Osteoblast (primary cell): ENCODE results near the gene HSPA5. TPM values are rescaled to one million over a fixed set of nuclear protein-coding genes. Genes with fewer than 3 reads are reported as not detected.
"Not testable (repeated sequence)": the region's sequence is repeated elsewhere in the genome, so short reads cannot be mapped to it uniquely, and the experiment has no call there.

Experiments used
- DNase-seq: peaks from one replicate; pipeline ENCODE4 v3.0.0; 2011; ENCODE audit warnings: low spot score, mixed read lengths; ENCODE audit not compliant: insufficient read length; ENCODE audit errors: missing footprints
- H2AFZ ChIP-seq: 2 replicates; pipeline ENCODE4 v1.6.0; 2011; ENCODE audit warnings: mild to moderate bottlenecking, low read length
- H3K27ac ChIP-seq: 2 replicates; pipeline ENCODE4 v1.5.1; 2011; ENCODE audit warnings: mild to moderate bottlenecking, low read depth, low read length, moderate library complexity
- H3K27me3 ChIP-seq: 2 replicates; pipeline ENCODE4 v1.6.0; 2012; ENCODE audit warnings: mild to moderate bottlenecking, control low read depth, inconsistent platforms, low read length, moderate library complexity; ENCODE audit not compliant: insufficient read depth
- H3K36me3 ChIP-seq: 2 replicates; pipeline ENCODE4 v1.5.1; 2011; ENCODE audit warnings: mild to moderate bottlenecking, low read length, control low read depth, moderate library complexity; ENCODE audit not compliant: insufficient read depth
- H3K4me1 ChIP-seq: 2 replicates; pipeline ENCODE4 v1.5.1; 2011; ENCODE audit warnings: mild to moderate bottlenecking, low read length, control low read depth, moderate library complexity; ENCODE audit not compliant: insufficient read depth
- H3K4me2 ChIP-seq: 2 replicates; pipeline ENCODE4 v1.6.0; 2011; ENCODE audit warnings: mild to moderate bottlenecking, low read length; ENCODE audit not compliant: insufficient read depth
- H3K4me3 ChIP-seq: fragments of 200-600 bp; sonication (generic); 3 replicates; pipeline ENCODE4 v1.5.1; 2012; ENCODE audit warnings: mild to moderate bottlenecking, low read length, inconsistent platforms; ENCODE audit not compliant: insufficient read depth
- H3K79me2 ChIP-seq: 2 replicates; pipeline ENCODE4 v1.6.0; 2012; ENCODE audit warnings: mild to moderate bottlenecking, low read length, control low read depth, inconsistent platforms; ENCODE audit not compliant: insufficient read depth
- H3K9me3 ChIP-seq: 2 replicates; pipeline ENCODE4 v1.5.1; 2011; ENCODE audit warnings: low read depth, low read length, control low read depth
- H4K20me1 ChIP-seq: 2 replicates; pipeline ENCODE4 v1.6.0; 2012; ENCODE audit warnings: mild to moderate bottlenecking, low read length, control low read depth; ENCODE audit not compliant: insufficient read depth
- total RNA-seq: library from RNA; depleted of rRNA; stranded (reverse); fragments of >200 nt; gene quantifications from 2 replicates; pipeline ENCODE4 v1.2.3, GENCODE V29; 2012
- TF ChIP-seq, protein P1 (sequence below): IDR thresholded peaks from 2 replicates; pipeline ENCODE4 v1.5.1; 2011; ENCODE audit warnings: mild to moderate bottlenecking, low read depth, low read length, moderate library complexity; ENCODE audit errors: extremely low read depth

Gene HSPA5
- total RNA-seq, result 101 and 121 TPM in 2 replicates

DNA sequence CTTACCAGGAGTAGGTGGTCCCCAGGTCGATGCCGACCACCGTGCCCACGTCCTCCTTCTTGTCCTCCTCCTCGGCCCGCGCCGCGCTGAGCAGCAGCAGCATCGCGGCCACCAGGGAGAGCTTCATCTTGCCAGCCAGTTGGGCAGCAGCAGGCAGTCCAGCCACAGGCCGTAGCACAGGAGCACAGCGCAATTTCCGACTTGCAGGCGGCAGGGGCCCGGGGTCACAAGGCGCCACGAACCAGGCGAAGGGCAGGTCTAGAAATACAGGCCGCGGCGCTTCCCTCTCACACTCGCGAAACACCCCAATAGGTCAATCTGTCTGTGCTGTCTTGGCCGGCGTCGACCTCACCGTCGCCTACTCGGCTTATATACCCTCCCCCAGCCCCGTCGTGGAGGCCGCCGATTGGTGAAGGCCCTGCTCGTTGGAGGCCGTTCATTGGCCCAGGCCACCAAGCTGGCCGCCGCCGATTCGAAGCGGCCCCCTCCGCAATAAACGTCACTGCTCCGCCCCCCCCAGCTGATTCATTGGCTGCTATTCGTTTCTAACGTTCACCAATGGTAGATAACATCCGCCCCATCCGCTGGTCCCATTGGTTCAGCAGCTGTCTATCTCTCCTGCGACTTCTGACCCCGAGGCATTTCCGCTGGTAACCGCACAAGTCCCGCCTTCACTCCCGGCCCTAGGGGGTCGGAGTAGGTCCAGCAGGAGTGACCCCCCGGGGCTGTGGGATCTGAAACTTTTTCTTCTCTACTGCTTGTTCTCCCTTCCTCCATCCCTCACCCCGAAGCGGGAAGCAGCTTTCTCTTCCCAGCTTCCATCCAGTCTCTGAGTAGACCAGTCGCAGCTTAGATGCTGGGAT lies at the start of gene HSPA5:
Gene HSPA5, minus strand, starts transcription at position 344 of the 863 bp plus-strand sequence. Its CDS starts 217 bp downstream, at position 127.
- Histone ChIP-seq H3K9me3 (no peaks in the 10 kb centered on the region), H3K4me2 (peak within 1 kb of the TSS; percentile 92), H4K20me1 (peaks cover 48% of the 10 kb centered on the region), H3K4me1 (peaks cover 34% of the 10 kb centered on the region), H3K4me3 (peak within 1 kb of the TSS; percentile 93), H3K27me3 (no peaks in the 10 kb centered on the region), H3K36me3 (peaks cover 44% of the 10 kb centered on the region), H3K79me2 (peaks cover 56% of the 10 kb centered on the region), H3K27ac (peak within 1 kb of the TSS; percentile 96), H2AFZ (peak within 1 kb of the TSS; percentile 81)
- TF ChIP-seq, protein P1, sequence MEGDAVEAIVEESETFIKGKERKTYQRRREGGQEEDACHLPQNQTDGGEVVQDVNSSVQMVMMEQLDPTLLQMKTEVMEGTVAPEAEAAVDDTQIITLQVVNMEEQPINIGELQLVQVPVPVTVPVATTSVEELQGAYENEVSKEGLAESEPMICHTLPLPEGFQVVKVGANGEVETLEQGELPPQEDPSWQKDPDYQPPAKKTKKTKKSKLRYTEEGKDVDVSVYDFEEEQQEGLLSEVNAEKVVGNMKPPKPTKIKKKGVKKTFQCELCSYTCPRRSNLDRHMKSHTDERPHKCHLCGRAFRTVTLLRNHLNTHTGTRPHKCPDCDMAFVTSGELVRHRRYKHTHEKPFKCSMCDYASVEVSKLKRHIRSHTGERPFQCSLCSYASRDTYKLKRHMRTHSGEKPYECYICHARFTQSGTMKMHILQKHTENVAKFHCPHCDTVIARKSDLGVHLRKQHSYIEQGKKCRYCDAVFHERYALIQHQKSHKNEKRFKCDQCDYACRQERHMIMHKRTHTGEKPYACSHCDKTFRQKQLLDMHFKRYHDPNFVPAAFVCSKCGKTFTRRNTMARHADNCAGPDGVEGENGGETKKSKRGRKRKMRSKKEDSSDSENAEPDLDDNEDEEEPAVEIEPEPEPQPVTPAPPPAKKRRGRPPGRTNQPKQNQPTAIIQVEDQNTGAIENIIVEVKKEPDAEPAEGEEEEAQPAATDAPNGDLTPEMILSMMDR, result no peak
- DNase-seq, result peak; percentile 98

DNA sequence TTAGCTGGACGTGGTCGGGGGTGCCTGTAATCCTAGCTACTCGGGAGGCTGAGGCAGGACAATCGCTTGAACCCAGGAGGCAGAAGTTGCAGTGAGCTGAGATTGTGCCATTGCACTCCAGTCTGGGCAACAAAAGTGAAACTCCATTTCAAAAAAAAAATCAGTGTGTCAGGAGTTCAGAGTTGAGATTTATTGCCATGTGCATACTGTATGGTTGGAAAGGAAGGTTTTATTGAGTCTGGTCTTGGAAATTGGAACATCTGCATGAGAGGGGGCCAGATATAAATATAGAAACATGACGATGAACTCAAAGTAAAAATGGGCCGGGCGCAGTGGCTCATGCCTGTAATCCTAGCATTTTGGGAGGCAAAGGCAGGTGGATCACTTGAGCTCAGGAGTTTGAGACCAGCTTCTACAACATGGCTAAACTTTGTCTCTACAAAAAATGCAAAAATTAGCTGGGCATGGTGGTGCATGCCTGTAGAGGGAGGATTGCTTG lies 45.8 kb upstream of the HSPA5 start:
- Histone ChIP-seq H4K20me1 (peaks cover 44% of the 10 kb centered on the region), H3K79me2 (peaks cover 92% of the 10 kb centered on the region)
- not testable (repeated sequence) for H3K9me3 ChIP-seq, H3K27ac ChIP-seq, H2AFZ ChIP-seq, H3K36me3 ChIP-seq, H3K4me1 ChIP-seq, H3K4me3 ChIP-seq, H3K4me2 ChIP-seq, DNase-seq, H3K27me3 ChIP-seq

DNA sequence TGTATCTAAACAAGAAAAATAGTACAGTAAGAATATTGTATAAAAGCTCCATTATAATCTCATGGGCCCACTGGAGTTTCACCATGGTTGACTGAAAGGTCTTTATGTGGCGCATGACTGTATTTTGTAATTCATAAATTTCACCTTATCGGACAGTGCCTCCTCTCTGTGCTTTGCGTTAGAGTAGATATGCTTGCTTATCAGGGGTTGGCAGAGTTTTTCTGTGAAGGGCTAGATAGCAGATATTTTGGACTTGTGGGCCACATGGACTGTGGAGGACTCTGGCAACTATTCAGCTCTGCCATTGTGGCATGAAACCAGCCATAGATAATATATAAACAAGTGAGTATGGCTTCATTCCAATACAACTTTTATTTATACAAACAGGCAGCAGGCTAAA lies 43.7 kb upstream of the HSPA5 start:
- H3K9me3 ChIP-seq, result no peaks in the 10 kb centered on the region
- peaks cover 5% of the 10 kb centered on the region for H3K36me3 ChIP-seq
- no peaks in the 10 kb centered on the region for H3K27me3 ChIP-seq
- H2AFZ ChIP-seq, result no peak overlapping the region
- peaks cover 30% of the 10 kb centered on the region for H4K20me1 ChIP-seq
- H3K27ac ChIP-seq, result no peak overlapping the region
- DNase-seq, result no peak
- H3K4me1 ChIP-seq, result no peaks in the 10 kb centered on the region
- no peak overlapping the region for H3K4me2 ChIP-seq
- H3K79me2 ChIP-seq, result peaks cover 89% of the 10 kb centered on the region
- TF ChIP-seq, protein P1, result no peak
- H3K4me3 ChIP-seq, result no peak overlapping the region

DNA sequence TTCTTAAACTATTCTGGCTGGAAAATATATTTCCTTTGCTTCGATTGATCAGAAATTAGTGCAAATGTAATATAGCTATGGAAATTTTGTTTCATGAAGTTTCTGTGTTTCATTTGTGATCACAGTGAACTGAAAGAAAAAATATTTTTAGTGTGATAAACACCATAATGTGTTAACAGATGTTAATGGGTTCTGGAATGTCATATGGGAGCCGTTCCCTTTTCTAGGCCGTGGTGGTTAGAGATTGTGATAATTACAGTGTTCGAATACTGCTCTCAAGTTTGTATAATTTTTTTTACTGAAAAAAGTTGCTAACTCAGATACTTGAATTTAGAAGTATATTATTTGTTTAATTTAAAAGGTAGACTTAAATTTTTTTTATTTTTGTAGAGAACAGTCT lies 39.8 kb upstream of the HSPA5 start:
- no peak overlapping the region for H2AFZ ChIP-seq
- TF ChIP-seq, protein P1, result no peak
- peaks cover 28% of the 10 kb centered on the region for H4K20me1 ChIP-seq
- no peak for DNase-seq
- H3K27me3 ChIP-seq, result no peaks in the 10 kb centered on the region
- H3K9me3 ChIP-seq, result no peaks in the 10 kb centered on the region
- H3K27ac ChIP-seq, result no peak overlapping the region
- no peak overlapping the region for H3K4me2 ChIP-seq
- no peaks in the 10 kb centered on the region for H3K4me1 ChIP-seq
- H3K4me3 ChIP-seq, result no peak overlapping the region
- H3K79me2 ChIP-seq, result peaks cover 91% of the 10 kb centered on the region
- H3K36me3 ChIP-seq, result no peaks in the 10 kb centered on the region
